ENCODE results near the gene MYO7B.

The MYO7B gene

DNA sequence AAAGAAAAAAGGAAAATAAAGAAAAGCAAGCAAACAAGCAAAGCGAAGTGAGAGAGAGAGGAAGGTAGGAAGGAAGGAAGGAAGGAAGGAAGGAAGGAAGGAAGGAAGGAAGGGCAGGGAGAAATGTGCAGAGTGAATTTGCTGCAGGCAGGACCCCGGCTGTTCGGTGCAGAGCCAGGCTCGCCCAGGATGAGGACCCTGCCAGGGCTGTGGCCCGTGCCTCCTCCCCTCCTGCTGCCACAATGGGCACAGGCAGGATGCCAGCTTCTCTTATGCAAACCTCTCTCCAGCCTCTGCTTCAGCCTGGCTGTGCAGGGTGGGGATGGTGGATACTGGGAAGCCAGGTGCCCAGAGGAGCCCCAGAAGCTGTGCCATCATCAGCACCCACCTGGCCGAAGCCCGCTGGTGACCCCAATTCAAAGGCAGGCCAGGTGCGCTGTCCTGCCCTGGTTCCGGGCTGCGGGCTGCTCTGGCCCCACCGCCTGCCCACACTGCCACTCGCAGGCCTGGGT lies 113.7 kb downstream of the MYO7B start:
- no peak overlapping the region for H3K4me2 ChIP-seq (ENCODE audit: low read length)

DNA sequence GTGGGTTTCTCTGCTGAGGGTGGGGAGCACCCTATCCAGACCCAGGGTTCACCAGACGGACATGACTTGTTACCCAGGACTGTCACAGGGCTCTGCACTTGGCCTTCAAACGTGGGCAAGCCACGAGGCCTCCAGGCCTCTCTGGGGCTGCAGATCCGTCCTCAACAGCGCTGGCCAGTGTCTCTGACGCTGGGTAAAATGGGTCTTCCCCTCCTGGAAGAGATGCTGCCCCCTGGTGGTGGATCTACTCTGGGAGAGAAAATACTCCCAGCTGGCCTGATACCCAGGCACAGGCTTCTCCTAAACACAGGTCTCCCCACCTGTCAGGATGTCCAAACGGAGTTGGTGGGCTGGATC lies 114.2 kb downstream of the MYO7B start:
- Histone ChIP-seq H3K4me1 (ENCODE audit: insufficient read depth, low read length, severe bottlenecking) (no peaks in the 10 kb centered on the region), H3K27me3 (ENCODE audit: insufficient read depth, low read length) (no peaks in the 10 kb centered on the region), H3K27ac (ENCODE audit: low read depth, low read length, poor library complexity, severe bottlenecking) (no peak overlapping the region), H3K4me3 (ENCODE audit: low read depth, low read length, poor library complexity, severe bottlenecking) (no peak overlapping the region), H2AFZ (ENCODE audit: low read length) (no peak overlapping the region), H3K9me2 (ENCODE audit: low read depth, low read length) (no peaks in the 10 kb centered on the region), H3K9me3 (ENCODE audit: low read length) (no peaks in the 10 kb centered on the region), H4K20me1 (ENCODE audit: insufficient read depth, low read length) (no peaks in the 10 kb centered on the region), H3K36me3 (ENCODE audit: insufficient read depth, low read length) (no peaks in the 10 kb centered on the region), H3F3A (ENCODE audit: insufficient read depth, low read length) (no peaks in the 10 kb centered on the region), H3K9ac (ENCODE audit: low read length) (no peak overlapping the region), H3K4me2 (ENCODE audit: low read length) (no peak overlapping the region), H3K79me2 (ENCODE audit: insufficient read depth, low read length) (no peaks in the 10 kb centered on the region)
- TF ChIP-seq, protein P1, sequence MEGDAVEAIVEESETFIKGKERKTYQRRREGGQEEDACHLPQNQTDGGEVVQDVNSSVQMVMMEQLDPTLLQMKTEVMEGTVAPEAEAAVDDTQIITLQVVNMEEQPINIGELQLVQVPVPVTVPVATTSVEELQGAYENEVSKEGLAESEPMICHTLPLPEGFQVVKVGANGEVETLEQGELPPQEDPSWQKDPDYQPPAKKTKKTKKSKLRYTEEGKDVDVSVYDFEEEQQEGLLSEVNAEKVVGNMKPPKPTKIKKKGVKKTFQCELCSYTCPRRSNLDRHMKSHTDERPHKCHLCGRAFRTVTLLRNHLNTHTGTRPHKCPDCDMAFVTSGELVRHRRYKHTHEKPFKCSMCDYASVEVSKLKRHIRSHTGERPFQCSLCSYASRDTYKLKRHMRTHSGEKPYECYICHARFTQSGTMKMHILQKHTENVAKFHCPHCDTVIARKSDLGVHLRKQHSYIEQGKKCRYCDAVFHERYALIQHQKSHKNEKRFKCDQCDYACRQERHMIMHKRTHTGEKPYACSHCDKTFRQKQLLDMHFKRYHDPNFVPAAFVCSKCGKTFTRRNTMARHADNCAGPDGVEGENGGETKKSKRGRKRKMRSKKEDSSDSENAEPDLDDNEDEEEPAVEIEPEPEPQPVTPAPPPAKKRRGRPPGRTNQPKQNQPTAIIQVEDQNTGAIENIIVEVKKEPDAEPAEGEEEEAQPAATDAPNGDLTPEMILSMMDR (IDR thresholded peaks at IDR 0.05; ENCODE audit: low read length), result peak; percentile 74
- TF ChIP-seq EZH2 (IDR thresholded peaks at IDR 0.05; ENCODE audit: borderline replicate concordance, low read length), result no peak

More for the DNA sequence above, 113.7 kb downstream of the MYO7B start:
- Histone ChIP-seq H3K9me3 (ENCODE audit: low read length) (no peaks in the 10 kb centered on the region), H3K27ac (ENCODE audit: low read depth, low read length, poor library complexity, severe bottlenecking) (no peak overlapping the region), H3K36me3 (ENCODE audit: insufficient read depth, low read length) (no peaks in the 10 kb centered on the region), H3K9me2 (ENCODE audit: low read depth, low read length) (no peaks in the 10 kb centered on the region), H3K4me3 (ENCODE audit: low read depth, low read length, poor library complexity, severe bottlenecking) (no peak overlapping the region), H3K4me1 (ENCODE audit: insufficient read depth, low read length, severe bottlenecking) (no peaks in the 10 kb centered on the region), H3K9ac (ENCODE audit: low read length) (no peak overlapping the region), H4K20me1 (ENCODE audit: insufficient read depth, low read length) (no peaks in the 10 kb centered on the region), H3F3A (ENCODE audit: insufficient read depth, low read length) (no peaks in the 10 kb centered on the region), H3K79me2 (ENCODE audit: insufficient read depth, low read length) (no peaks in the 10 kb centered on the region), H2AFZ (ENCODE audit: low read length) (no peak overlapping the region), H3K27me3 (ENCODE audit: insufficient read depth, low read length) (no peaks in the 10 kb centered on the region)
- TF ChIP-seq, protein P1 (IDR thresholded peaks at IDR 0.05; ENCODE audit: low read length), result no peak
- TF ChIP-seq EZH2 (IDR thresholded peaks at IDR 0.05; ENCODE audit: borderline replicate concordance, low read length), result no peak

DNA sequence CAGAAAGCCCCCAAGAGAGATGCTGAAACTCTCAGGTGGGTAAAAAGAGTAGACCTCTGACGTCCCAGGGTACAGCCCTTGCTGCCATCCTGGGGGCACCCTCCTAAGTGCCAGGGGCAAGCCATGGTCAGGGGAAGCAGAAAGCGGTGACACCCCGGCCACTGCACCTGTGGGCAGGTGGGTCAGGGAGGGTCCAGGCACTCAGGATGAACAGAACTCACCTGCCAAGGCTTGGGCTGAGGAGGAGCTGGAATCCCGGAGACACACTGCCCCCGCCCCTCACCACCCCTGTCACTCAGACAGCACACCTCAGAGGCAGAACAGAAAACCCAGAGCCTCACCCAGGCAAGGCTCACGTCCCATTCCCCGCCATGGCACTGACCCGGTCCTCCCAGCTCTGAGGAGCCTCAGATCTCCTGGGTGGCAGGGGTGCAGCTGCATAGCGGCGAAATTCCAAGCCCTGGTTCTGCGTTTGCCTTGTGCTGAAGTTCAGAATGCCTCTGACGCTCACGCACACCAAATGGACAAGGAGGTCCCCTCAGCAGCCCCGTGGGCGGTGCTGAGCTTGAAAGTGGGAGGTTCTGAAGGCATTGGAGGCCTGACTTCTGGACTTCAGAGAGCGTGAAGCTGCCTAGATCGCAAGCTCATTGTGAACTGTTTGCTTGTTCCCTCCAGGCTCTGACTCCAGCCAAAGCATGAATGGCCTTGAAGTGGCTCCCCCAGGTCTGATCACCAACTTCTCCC lies 114.7 kb downstream of the MYO7B start:
- no peak overlapping the region for H2AFZ ChIP-seq (ENCODE audit: low read length)
- H3K79me2 ChIP-seq (ENCODE audit: insufficient read depth, low read length), result no peaks in the 10 kb centered on the region
- H3K36me3 ChIP-seq (ENCODE audit: insufficient read depth, low read length), result no peaks in the 10 kb centered on the region
- H3K4me2 ChIP-seq (ENCODE audit: low read length), result no peak overlapping the region
- H3K9me3 ChIP-seq (ENCODE audit: low read length), result no peaks in the 10 kb centered on the region
- H3K4me3 ChIP-seq (ENCODE audit: low read depth, low read length, poor library complexity, severe bottlenecking), result no peak overlapping the region
- H3F3A ChIP-seq (ENCODE audit: insufficient read depth, low read length), result no peaks in the 10 kb centered on the region
- no peaks in the 10 kb centered on the region for H3K27me3 ChIP-seq (ENCODE audit: insufficient read depth, low read length)
- no peaks in the 10 kb centered on the region for H4K20me1 ChIP-seq (ENCODE audit: insufficient read depth, low read length)
- TF ChIP-seq, protein P1 (IDR thresholded peaks at IDR 0.05; ENCODE audit: low read length), result peak; percentile 21; the same call in 1 of the 2 replicates
- no peak for TF ChIP-seq EZH2 (IDR thresholded peaks at IDR 0.05; ENCODE audit: borderline replicate concordance, low read length)
- H3K27ac ChIP-seq (ENCODE audit: low read depth, low read length, poor library complexity, severe bottlenecking), result no peak overlapping the region
- H3K4me1 ChIP-seq (ENCODE audit: insufficient read depth, low read length, severe bottlenecking), result no peaks in the 10 kb centered on the region
- no peaks in the 10 kb centered on the region for H3K9me2 ChIP-seq (ENCODE audit: low read depth, low read length)
- H3K9ac ChIP-seq (ENCODE audit: low read length), result no peak overlapping the region

Measured in OCI-LY1 (cell line).